ENCODE measurements around the gene FOXF1.

DNA sequence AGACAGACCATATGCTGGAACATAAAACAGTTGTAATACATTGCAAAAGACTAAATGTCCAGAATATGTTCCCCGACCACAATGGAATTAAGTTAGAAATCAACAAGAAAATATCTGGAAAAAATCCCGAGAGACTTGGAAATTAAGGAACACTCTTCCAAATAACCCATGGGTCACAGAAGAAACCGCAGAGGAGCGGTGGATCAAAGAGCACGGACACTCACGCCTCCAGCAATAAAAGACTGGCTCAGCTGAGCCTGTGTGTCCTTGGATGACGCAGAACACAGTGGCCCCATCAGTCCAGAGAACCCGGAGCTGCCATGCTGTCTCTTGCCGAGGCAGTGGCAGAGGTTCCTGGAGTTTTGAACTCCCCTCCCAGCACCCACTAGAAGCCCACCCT lies 30.9 kb upstream of the FOXF1 start:
- TF ChIP-seq, protein P1, sequence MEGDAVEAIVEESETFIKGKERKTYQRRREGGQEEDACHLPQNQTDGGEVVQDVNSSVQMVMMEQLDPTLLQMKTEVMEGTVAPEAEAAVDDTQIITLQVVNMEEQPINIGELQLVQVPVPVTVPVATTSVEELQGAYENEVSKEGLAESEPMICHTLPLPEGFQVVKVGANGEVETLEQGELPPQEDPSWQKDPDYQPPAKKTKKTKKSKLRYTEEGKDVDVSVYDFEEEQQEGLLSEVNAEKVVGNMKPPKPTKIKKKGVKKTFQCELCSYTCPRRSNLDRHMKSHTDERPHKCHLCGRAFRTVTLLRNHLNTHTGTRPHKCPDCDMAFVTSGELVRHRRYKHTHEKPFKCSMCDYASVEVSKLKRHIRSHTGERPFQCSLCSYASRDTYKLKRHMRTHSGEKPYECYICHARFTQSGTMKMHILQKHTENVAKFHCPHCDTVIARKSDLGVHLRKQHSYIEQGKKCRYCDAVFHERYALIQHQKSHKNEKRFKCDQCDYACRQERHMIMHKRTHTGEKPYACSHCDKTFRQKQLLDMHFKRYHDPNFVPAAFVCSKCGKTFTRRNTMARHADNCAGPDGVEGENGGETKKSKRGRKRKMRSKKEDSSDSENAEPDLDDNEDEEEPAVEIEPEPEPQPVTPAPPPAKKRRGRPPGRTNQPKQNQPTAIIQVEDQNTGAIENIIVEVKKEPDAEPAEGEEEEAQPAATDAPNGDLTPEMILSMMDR (IDR thresholded peaks at IDR 0.05) = no peak
- TF ChIP-seq EP300 (IDR thresholded peaks at IDR 0.05) (no peak), POLR2A (IDR thresholded peaks at IDR 0.05) (no peak)
